ENCODE results near the gene LSAMP.

LSAMP gene

GRCh38 chr3:116445311-116445841 lies at the start of gene LSAMP:
Gene LSAMP (minus strand): TSS chr3:116445487.
- DNase-seq = no peak

GRCh38 chr3:116492379-116492778 lies 47.1 kb upstream of the LSAMP start:
- no peak for DNase-seq

GRCh38 chr3:116483135-116483534 lies 37.8 kb upstream of the LSAMP start:
- DNase-seq = no peak

- DNase-seq = no peak
Measured at GRCh38 chr3:116476691-116477090, 31.4 kb upstream of the LSAMP start.

DNA sequence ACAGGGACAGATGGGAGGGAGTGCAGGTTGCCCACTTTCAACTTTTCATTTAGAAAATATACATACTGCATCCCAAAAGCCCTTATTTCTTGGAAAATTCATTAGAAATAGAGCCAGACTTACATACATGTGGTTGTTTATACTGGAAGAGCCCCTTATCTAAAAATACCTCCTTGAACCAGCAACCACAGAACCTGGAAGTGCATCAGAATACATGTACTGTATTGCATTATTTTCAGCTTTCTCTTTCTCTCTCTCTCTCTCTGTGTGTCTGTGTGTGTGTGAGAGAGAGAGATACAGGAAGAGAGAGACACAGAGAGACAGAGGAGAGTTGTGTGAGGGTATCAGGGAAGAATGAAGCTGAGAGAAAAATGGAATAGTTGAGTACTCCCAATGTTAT lies 29.5 kb upstream of the LSAMP start:
- DNase-seq = no peak

DNA sequence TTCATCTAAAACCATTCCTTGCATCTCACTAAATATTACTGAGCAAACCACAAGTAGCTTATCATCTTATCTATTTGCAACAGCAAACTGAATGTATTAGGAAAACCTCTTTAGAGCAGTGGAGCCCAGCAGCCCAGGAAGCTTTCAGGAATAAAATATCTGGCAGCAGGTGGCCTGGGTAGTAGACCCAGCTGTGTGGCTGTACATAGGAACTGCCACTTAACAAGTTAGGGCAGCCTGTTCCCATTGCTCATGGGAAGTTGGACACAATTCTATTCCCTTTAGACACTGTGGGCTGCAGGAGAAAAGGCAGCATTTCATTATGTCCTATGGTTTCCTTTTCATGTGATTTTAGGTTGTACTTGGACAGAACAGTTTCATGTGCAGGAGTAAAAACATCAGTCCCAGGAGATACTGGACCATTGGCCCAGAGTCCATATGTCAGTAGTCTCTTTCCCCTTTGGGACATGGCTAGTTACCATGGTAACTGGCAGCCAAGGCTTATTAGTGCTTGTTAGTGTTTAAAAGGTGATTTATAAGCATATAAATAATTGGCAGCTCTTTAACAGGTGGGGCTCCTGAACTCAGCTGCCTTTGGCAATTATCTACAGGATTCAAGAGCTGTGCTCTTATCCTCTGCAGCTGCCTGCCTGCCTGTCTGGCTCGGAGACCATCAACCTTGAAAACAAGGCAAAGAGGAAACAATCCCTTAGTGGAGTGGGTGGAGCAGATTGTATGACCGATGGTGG lies 28.9 kb upstream of the LSAMP start:
- no peak for DNase-seq

DNA sequence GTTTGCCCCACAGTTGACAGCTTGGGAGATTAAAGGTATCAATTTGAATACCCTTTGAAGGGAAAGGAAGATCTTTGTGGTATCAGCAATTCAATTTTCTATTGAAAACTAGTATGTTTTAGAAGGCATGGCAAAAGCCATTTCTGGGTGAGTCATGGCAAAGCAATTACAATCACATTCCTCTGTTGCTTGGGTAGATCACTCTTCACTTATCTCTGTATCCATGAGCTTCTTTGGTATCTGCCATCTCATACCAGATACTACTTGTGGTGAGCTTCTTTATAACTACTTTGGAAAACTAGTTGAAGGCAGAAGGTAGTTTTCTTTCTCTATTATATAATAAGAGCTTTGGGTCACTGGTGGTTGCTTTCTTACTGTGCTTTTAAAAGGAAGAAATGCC lies 28.3 kb upstream of the LSAMP start:
- DNase-seq = no peak

GRCh38 chr3:116470605-116471197 lies 25.4 kb upstream of the LSAMP start:
- no peak for DNase-seq

- DNase-seq = no peak
Measured at GRCh38 chr3:116469546-116469945, 24.3 kb upstream of the LSAMP start.

DNA sequence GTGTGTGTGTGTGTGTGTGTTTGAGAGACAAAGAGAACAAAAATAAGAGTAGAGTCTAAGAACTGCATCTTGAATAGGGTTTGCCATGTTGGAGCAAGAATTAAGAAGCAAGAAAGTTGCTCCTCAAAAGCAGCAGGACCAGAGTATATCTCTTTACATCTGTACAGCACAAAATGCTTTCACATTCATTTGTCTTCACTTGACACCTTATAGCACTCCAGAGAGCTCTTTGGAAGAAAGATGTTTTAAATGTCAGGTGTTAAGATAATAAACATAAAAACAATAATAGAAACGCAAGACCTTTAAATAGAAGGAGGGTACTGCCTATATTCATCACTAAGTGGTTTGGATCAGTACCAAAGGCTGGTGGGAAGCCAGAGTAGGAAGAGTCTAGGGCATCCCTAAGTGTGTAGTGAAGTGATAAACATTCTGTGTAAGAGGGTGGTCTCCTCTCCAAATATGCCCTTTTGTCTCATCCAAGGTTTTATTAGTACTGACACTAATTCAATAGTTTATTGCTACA lies 19.1 kb upstream of the LSAMP start:
- DNase-seq = no peak

- no peak for DNase-seq
Measured at GRCh38 chr3:116453666-116454346, 8.5 kb upstream of the LSAMP start.

DNA sequence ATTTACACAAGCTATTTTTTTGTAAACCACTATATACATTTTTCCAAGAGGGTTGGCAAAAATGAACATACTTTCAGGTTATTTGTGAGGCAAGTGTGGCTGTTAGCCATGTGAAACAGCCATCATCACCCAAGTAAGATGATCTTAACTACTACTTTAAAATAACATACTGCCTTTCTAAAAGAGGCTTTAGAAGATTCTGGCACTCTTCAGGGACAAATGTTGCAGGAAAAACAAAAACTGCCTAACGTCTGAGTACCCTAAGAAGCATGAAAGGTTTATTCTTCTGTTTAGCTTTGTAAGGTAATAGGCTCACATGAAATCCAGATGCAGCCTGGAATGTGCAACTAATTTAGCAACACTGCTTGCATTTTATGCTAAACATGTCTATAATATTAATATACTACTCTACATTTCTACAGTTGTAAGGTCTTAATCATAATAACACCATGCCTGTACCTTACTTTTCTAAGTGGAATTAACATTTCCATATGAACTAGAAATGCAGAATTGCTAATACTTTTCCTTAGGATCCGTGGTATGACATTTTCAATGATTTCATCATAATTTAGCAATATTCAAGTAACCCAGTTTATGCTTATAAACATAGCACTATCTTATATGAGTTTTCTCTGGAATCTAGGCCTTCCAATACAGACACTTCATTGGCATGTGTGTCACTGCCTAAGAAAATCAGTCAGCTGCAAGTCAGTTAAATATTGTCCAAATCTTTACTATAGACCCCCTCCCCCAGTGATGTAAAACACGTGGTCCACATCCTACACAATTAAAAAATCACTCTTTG lies 4.5 kb upstream of the LSAMP start:
- no peak for DNase-seq

GRCh38 chr3:116445990-116446389 lies 703 bp upstream of the LSAMP start:
- DNase-seq = no peak

DNA sequence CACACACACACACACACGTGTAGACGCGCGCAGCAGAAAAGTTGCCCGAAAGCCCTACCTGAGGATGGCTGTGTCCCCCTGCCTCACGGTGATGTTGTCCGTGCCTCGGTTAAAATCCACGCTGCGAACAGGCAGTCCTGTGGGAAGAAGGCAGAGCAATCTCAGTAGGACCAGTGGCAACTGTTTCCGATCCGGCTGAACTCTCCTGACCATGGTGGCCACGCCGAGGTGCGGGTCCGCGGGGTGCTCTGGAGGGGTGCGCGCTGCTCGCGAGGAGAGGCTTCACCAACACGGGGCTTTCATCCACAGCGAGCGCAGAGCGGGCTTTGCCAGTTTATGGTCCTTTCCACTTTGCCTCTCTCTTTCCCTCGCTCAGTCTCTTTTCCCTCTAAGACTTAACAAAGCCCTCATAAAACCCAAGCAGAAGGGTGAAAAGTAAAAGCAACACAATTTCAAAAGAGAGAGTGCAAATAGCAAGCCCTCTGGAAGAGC lies 422 bp downstream of the LSAMP start:
- DNase-seq = no peak

- no peak for DNase-seq
Measured at GRCh38 chr3:116444115-116444747, 1.1 kb downstream of the LSAMP start.

DNA sequence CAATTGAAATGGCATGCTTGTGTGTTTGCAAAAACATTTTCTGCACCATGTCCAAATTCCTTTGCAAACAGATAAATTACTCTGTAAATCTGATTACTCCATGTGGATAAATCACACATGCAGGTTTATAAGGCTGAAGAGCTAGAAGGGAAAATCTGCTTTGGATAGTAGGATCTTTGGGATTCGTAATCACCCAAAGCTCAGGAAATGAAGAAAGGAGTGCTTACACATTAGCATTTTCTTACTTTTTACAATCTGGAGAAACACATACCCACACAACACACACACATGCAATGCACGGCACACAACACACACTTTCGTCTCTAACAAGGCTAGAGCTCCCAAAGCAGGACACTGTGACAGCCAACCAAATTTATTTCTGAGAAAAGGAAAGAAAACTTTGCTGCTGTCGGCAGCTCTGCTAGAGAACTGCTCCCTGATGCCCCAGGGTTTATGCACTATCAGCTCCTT lies 2.1 kb downstream of the LSAMP start:
- DNase-seq = no peak

DNA sequence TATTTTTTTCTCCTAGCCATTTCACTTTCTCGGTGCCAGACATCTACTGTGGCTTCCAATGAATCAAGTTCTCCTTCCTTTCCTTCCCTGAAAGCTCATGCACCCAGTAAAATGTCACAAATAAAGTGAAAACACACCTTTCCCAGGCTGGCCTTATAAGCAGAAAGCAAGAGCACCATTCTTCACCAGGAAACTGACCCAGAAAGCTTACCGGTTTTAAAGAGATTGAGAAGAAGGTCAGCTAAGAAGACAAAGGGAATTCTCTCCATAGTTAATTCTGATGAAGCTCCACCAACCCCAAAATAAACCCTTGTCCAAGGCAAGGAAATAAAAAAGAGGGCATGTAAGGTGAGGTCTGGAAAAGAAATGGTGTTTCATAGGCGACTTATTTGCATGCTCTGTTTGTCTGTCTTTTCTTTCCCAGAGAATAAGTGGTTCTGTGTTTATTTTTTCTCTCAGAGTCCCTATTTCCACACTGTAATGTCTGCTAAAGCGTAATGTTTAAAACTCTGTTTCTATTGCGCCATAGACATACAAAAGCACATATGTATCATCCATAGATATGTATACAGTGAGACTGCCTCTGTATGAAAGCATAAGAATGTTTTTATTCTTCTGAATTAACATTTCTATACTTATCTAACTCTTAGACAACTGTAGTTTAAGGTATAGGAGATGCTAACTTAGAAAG lies 2.8 kb downstream of the LSAMP start:
- DNase-seq = no peak

DNA sequence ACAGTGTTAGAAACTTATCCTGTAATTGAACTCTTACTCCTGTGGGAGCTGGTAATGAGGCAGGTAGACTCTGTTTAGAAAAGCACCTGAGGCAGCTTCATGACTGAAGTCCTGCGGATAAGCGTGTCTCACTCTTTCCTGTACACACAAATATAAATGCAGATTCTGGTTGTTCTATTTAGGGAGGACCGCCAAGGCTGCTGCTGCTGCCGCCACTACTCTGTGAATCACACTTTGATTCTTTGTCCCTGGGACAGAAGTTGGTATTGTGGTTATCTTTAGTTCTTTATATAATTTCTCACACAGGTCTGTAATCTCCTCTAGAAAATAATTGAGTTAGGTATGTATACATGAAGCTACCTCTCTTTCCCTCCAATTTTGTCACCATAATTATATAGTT lies 3.6 kb downstream of the LSAMP start:
- no peak for DNase-seq

DNA sequence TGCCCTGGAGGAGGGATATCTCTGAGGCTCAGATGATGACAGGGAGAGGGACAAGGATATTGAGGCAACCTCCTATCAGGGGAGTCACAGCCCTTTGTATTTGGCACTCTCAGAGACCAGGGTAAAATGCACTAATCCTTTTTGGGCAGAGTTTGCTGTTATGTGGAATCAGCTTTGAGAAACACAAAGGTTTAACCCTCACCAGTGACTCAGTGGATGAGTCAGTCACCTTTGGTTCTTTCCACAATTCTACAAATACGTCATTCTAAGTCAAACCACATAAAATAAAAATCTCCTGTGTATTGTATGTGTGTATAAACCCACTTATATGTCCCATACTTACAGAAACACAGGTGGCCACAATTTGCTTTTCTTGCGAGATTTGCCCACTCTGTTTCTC lies 5.1 kb downstream of the LSAMP start:
- DNase-seq = no peak

DNA sequence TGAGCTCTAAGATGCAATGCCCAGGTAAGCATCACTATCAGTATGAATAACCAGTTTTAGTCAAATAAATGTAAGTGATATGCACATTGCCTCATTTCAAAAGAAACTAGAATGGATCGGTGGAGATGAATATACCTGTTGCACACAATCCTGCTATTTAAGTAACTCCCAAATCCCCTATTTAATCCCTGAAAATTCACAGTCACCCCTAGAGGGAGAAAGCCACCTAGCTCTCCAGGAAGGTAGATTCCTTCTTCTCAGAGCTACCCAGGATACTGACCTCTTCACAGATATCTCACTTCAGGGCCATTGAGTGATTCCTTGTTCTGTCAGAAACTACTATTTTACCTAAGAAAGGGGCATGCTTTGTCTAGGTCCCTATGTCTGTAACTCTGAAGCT lies 11.7 kb downstream of the LSAMP start:
- DNase-seq = no peak

- no peak for DNase-seq
Measured at GRCh38 chr3:116432795-116433194, 12.5 kb downstream of the LSAMP start.
